CD4-positive, alpha-beta T cell (primary cell): ENCODE measurements around the gene TYW5. TPM values are rescaled to one million over a fixed set of nuclear protein-coding genes. Genes with fewer than 3 reads are reported as not detected.

ENCODE experiments used
- ATAC-seq: fragments of 200-7000 bp; cut with Tn5 transposase; one replicate; pipeline ENCODE4 v1.10.0; 2022; ENCODE audit warnings: mild to moderate bottlenecking; ENCODE audit not compliant: poor library complexity
- CTCF ChIA-PET: fragments of 350-600 bp; sonication (Branson Sonifier 250); formaldehyde crosslinking; loops from one replicate; lab custom pipeline; 2021; ENCODE audit warnings: antibody characterized with exemption, inconsistent platforms; lab: Charles Lee
- POLR2A ChIA-PET: fragments of 350-600 bp; sonication (Branson Sonifier 250); formaldehyde crosslinking; loops from one replicate; lab custom pipeline; 2021; ENCODE audit warnings: antibody characterized with exemption, inconsistent platforms; lab: Charles Lee
- DNase-seq, 14 experiments: peaks; one replicate each; pipeline ENCODE4 v3.0.0-alpha.2; 2013 to 2020; ENCODE audit warnings: mixed read lengths in 2 of 14
- H3K27ac ChIP-seq, 2 donors: one replicate each; pipeline versions ENCODE4 v1.5.1 to v1.7.0; 2013; ENCODE audit warnings: low read length in 2 of 2, low read depth in 1 of 2, mild to moderate bottlenecking in 1 of 2
- H3K27me3 ChIP-seq, 2 experiments: 1 replicate in 1 of 2; 2 replicates in 1 of 2; pipeline versions ENCODE4 v1.6.1 to v1.7.0; 2013; ENCODE audit warnings: low read length in 2 of 2, control low read depth in 1 of 2, mild to moderate bottlenecking in 1 of 2, moderate library complexity in 1 of 2; ENCODE audit not compliant: insufficient read depth in 2 of 2, control insufficient read depth in 1 of 2
- H3K36me3 ChIP-seq: one replicate; pipeline ENCODE4 v1.6.1; 2013; ENCODE audit warnings: low read length, control low read depth; ENCODE audit not compliant: insufficient read depth
- H3K4me1 ChIP-seq: one replicate; pipeline ENCODE4 v1.6.1; 2013; ENCODE audit warnings: low read length, control low read depth; ENCODE audit not compliant: insufficient read depth
- H3K4me3 ChIP-seq: one replicate; pipeline ENCODE4 v1.5.1; 2013; ENCODE audit warnings: mild to moderate bottlenecking, low read length, moderate library complexity
- H3K9me3 ChIP-seq, 2 experiments: 1 replicate in 1 of 2; 2 replicates in 1 of 2; pipeline versions ENCODE4 v1.6.1 to v1.7.0; 2013; ENCODE audit warnings: low read length in 2 of 2, mild to moderate bottlenecking in 2 of 2, control low read depth in 1 of 2, moderate library complexity in 1 of 2; ENCODE audit not compliant: control insufficient read depth in 1 of 2, insufficient read depth in 1 of 2
- H3K27ac Mint-ChIP-seq: one replicate; pipeline ENCODE4 v1.8.0; 2020; ENCODE audit warnings: mixed read lengths
- H3K27me3 Mint-ChIP-seq: one replicate; pipeline ENCODE4 v1.8.0; 2021; ENCODE audit warnings: mixed read lengths
- H3K36me3 Mint-ChIP-seq: one replicate; pipeline ENCODE4 v1.8.0; 2021; ENCODE audit warnings: low read depth, mixed read lengths
- H3K4me1 Mint-ChIP-seq: one replicate; pipeline ENCODE4 v1.8.0; 2021; ENCODE audit warnings: low read depth, mixed read lengths
- H3K4me3 Mint-ChIP-seq: one replicate; pipeline ENCODE4 v1.8.0; 2020; ENCODE audit warnings: mild to moderate bottlenecking, mixed read lengths
- H3K9me3 Mint-ChIP-seq: one replicate; pipeline ENCODE4 v1.8.0; 2020; ENCODE audit warnings: mixed read lengths
- intact Hi-C, 2 experiments: fragments of 100-400 bp; cut with DNase I in 1 of 2; cut with micrococcal nuclease in 1 of 2; formaldehyde crosslinking; loops; one replicate each; pipeline versions ENCODE4 v1.15.1 to v1.9.0; 2023 to 2025; cut with DNase I, micrococcal nuclease
- polyA plus RNA-seq, 2 donors: library from polyadenylated mRNA; unstranded; fragments of 120-200 nt; gene quantifications; one replicate each; pipeline ENCODE4 v1.2.1, GENCODE V29; 2013
- total RNA-seq, 174 experiments: library from RNA in 2 of 174; stranded (reverse) in 2 of 174; gene quantifications; one replicate each; pipeline ENCODE4 v1.2.3 and lab custom pipeline; 2021 to 2026
- TF ChIP-seq, protein P1 (sequence below): fragments of 200-600 bp; IDR thresholded peaks from one replicate; pipeline ENCODE4 v1.8.0; 2022; ENCODE audit warnings: antibody characterized with exemption, mild to moderate bottlenecking

The TYW5 gene, protein sequence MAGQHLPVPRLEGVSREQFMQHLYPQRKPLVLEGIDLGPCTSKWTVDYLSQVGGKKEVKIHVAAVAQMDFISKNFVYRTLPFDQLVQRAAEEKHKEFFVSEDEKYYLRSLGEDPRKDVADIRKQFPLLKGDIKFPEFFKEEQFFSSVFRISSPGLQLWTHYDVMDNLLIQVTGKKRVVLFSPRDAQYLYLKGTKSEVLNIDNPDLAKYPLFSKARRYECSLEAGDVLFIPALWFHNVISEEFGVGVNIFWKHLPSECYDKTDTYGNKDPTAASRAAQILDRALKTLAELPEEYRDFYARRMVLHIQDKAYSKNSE
- total RNA-seq (10 to 100 TPM; 15.0 to 16.0 TPM), total RNA-seq (lab: John Stamatoyannopoulos, UW) (19.8 to 59.1 (median 33.0) reads per million in 172 experiments)
- 8.1 TPM for polyA plus RNA-seq (2013, experiment 1 of 2)
- 9.0 TPM for polyA plus RNA-seq (2013, experiment 2 of 2)

DNA sequence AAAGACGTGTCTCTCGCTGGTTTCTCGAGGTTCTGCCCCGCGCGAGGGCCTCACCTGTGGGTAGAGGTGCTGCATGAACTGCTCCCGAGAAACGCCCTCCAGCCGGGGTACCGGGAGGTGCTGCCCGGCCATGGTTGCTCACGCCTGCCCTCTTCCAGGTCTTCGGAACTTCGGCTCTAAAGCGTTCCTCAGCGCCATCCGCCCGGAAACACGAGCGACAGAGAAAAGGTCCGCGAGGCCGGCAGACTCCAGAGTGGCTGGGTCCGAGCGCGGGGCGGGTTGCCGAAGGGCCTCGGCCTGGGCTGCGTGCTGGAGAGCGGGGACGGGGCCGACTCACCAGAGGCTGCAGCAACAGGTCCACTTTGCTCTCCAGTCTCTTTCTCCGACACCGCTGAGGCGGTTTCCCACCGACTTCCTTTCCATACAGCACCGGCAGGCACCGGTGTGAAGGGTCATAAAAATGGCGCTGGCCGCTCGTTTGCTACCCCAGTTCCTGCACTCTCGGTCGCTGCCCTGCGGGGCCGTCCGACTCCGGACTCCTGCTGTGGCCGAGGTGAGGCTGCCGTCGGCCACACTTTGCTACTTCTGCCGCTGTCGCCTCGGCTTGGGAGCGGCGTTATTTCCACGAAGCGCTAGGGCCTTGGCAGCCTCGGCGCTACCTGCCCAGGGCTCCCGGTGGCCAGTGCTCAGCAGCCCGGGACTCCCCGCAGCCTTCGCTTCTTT is at the start of gene TYW5, which contains the start of gene MAIP1:
Gene TYW5 (minus strand): TSS at position 153 of the 723 bp plus-strand sequence. CDS start 21 bp downstream, at position 132.
Gene MAIP1 (plus strand): TSS at position 244 of the 723 bp plus-strand sequence. CDS start 217 bp downstream, at position 461.
- POLR2A ChIA-PET: interaction anchor here (0.7 to 1.3 kb wide), 2 partner anchors 9 to 570 kb away, joined by 5 read pairs; partner anchors contain the start of gene SGO2
- Histone ChIP-seq H3K9me3 (no peaks in the 10 kb centered on the region), H3K27ac (peak within 1 kb of the TSS; percentile 68 to 83), H3K4me3 (peak within 1 kb of the TSS; percentile 83), H3K4me1 (peaks cover 30% of the 10 kb centered on the region), H3K36me3 (peaks cover 23% of the 10 kb centered on the region), H3K27me3 (no peaks in the 10 kb centered on the region)
- CTCF ChIA-PET: interaction anchor here (0.9 kb wide), 1 partner anchor 13 kb away, joined by 3 read pairs; no protein-coding TSS in a partner anchor
- Mint-ChIP-seq H3K27me3 (no peaks in the 10 kb centered on the region), H3K9me3 (no peaks in the 10 kb centered on the region), H3K4me1 (peaks cover 71% of the 10 kb centered on the region), H3K4me3 (peak within 1 kb of the TSS; percentile 96), H3K36me3 (peaks cover 48% of the 10 kb centered on the region), H3K27ac (peak within 1 kb of the TSS; percentile 91)
- DNase-seq: peak; percentile 68 to 88 (median 72)
- TF ChIP-seq, protein P1, sequence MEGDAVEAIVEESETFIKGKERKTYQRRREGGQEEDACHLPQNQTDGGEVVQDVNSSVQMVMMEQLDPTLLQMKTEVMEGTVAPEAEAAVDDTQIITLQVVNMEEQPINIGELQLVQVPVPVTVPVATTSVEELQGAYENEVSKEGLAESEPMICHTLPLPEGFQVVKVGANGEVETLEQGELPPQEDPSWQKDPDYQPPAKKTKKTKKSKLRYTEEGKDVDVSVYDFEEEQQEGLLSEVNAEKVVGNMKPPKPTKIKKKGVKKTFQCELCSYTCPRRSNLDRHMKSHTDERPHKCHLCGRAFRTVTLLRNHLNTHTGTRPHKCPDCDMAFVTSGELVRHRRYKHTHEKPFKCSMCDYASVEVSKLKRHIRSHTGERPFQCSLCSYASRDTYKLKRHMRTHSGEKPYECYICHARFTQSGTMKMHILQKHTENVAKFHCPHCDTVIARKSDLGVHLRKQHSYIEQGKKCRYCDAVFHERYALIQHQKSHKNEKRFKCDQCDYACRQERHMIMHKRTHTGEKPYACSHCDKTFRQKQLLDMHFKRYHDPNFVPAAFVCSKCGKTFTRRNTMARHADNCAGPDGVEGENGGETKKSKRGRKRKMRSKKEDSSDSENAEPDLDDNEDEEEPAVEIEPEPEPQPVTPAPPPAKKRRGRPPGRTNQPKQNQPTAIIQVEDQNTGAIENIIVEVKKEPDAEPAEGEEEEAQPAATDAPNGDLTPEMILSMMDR: no peak
- ATAC-seq: peak; percentile 87
- intact Hi-C loops: loop anchor here (2.0 to 10.0 kb wide), 3 partner anchors 45 to 1819 kb away; partner anchors contain the start of genes C2orf69 (in 2 of the 2) and BZW1 (in 1 of the 2)

DNA sequence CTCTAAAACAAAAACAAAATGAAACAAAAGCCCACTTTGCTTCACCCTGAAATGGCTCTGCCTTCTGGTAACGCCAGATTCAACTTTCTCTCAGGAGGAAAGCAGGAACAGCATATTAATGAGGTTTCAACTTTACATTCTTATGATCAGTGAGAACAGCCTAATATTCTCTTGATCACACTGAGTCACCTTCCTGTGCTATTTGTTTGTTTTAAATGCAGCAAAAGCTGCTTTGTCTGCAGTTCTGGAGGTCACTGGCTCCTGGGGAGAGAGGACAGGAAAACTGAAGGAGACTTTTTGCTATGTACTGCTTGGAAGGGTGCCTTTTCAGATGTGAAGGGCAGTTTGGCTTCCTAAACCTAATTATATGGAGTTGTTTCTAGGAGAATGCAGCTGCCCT is 48.2 kb upstream of the TYW5 start:
- Mint-ChIP-seq H3K4me3 (no peak overlapping the region), H3K36me3 (no peaks in the 10 kb centered on the region), H3K27ac (no peak overlapping the region), H3K9me3 (no peaks in the 10 kb centered on the region), H3K4me1 (no peaks in the 10 kb centered on the region), H3K27me3 (peaks cover 6% of the 10 kb centered on the region)
- ChIA-PET CTCF (no interaction called here), POLR2A (interaction anchor here (0.6 kb wide), 1 partner anchor 73 kb away, joined by 3 read pairs; no protein-coding TSS in a partner anchor)
- DNase-seq (no peak), ATAC-seq (no peak)
- intact Hi-C loops: no loop called here
- TF ChIP-seq, protein P1: no peak
- no peaks in the 10 kb centered on the region for H3K4me1 ChIP-seq
- no peaks in the 10 kb centered on the region for H3K36me3 ChIP-seq
- no peak overlapping the region for H3K27ac ChIP-seq
- H3K9me3 ChIP-seq: no peaks in the 10 kb centered on the region
- no peak overlapping the region for H3K4me3 ChIP-seq
- no peaks in the 10 kb centered on the region for H3K27me3 ChIP-seq

DNA sequence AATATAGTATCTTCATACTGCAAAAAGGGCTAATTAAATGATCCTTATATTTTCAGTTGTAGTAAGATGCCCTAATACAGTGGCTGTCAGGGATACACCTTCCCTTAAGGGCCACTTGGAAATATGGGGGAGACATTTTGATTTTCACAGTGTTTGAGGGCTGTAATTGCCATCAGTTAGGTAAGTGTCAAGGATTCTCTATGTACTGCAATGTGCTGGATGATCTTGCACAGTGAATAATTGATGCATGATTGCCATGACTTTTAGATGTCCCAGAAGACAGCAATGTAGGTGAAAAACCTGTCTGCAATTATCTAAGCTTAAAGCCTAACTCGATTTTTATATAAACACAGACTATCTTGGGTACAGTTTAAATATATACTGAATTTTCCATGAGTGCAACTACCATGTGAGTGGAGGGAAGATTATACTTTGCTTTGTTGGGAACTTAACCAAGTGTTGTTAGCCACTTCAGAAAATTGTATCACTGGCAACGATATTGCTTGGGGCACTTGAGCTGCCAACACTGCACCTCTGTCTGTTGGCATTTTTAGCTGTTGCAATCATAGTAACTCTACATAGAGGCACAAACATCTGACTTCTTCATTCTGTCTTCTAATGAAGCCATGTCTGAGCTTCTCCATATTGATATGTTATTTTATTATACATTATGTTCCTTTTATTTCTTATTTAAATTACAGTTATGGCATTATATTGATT is 45.3 kb upstream of the TYW5 start:
- Mint-ChIP-seq H3K36me3 (no peaks in the 10 kb centered on the region), H3K4me3 (no peak overlapping the region), H3K27me3 (no peaks in the 10 kb centered on the region), H3K27ac (no peak overlapping the region), H3K4me1 (no peaks in the 10 kb centered on the region), H3K9me3 (no peaks in the 10 kb centered on the region)
- ChIA-PET POLR2A (no interaction called here), CTCF (no interaction called here)
- no peak overlapping the region for H3K4me3 ChIP-seq
- no peak overlapping the region for H3K27ac ChIP-seq
- no peaks in the 10 kb centered on the region for H3K36me3 ChIP-seq
- DNase-seq (no peak), ATAC-seq (no peak)
- intact Hi-C loops: no loop called here
- TF ChIP-seq, protein P1: no peak
- no peaks in the 10 kb centered on the region for H3K9me3 ChIP-seq
- no peaks in the 10 kb centered on the region for H3K27me3 ChIP-seq
- H3K4me1 ChIP-seq: no peaks in the 10 kb centered on the region
